Colonic mucosa (tissue), 4 donors: ENCODE results near the gene SPATA20. TPM values are rescaled to one million over a fixed set of nuclear protein-coding genes. Genes with fewer than 3 reads are reported as not detected.

Source experiments
- DNase-seq: peaks from one replicate; pipeline ENCODE4 v3.0.0-alpha.2; 2020
- H3K27ac ChIP-seq: fragments of 200-600 bp; one replicate; pipeline ENCODE4 v1.8.0; 2021
- H3K27me3 ChIP-seq: fragments of 200-600 bp; one replicate; pipeline ENCODE4 v1.8.0; 2021
- H3K36me3 ChIP-seq: fragments of 200-600 bp; one replicate; pipeline ENCODE4 v1.8.0; 2021
- H3K4me1 ChIP-seq: fragments of 200-600 bp; one replicate; pipeline ENCODE4 v1.8.0; 2021; ENCODE audit warnings: mild to moderate bottlenecking
- H3K4me3 ChIP-seq: fragments of 200-600 bp; one replicate; pipeline ENCODE4 v1.8.0; 2021
- H3K9ac ChIP-seq, 2 donors: one replicate each; pipeline ENCODE4 v1.7.0; 2013; ENCODE audit warnings: control low read depth in 2 of 2, low read depth in 2 of 2, low read length in 2 of 2
- H3K9me3 ChIP-seq: fragments of 200-600 bp; one replicate; pipeline ENCODE4 v1.8.0; 2021
- CTCF ChIP-seq: fragments of 200-600 bp; IDR thresholded peaks from one replicate; pipeline ENCODE4 v1.8.0; 2022; ENCODE audit warnings: antibody characterized with exemption, mild to moderate bottlenecking
- intact Hi-C: fragments of 100-400 bp; cut with DNase I; formaldehyde crosslinking; loops from one replicate; pipeline ENCODE4 v1.14.1; 2022
- total RNA-seq, 2 donors: library from RNA; stranded (reverse); fragmentation: NEBNext Ultra II Directional in 1 of 2; extraction: Animal tissue kit (Norgen Biotek cat#: 25700) in 1 of 2; gene quantifications; one replicate each; pipeline ENCODE4 v1.2.1, GENCODE V29; 2021
- donor health status: healthy.
- donor health status: DM: no; HTN: no; CAD: no.
- donor health status: DM: no; HTN: no; CAD: no.

SPATA20 gene
- total RNA-seq, 2 donors from 2014 or later: 41.6 to 53.1 TPM

DNA sequence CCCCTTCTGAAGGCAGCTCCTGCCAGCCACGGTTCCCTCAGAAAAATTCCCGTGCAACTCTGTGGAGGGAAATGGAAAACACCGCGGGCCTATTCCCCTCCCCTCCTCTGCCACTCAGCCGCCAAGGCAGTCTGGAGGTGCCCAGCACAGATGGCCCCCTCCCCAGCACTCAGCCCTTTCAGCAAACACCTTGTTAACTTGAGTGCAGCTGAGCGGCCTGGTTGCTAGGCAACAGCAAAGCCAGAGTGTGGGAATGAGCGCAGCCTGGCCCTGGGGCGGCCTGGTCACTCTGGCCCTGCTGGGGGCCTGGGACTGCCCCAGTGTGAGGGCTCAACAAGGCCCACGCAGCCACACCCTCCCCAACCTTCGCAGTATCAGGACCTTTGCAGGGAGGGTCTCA is 46.3 kb downstream of the SPATA20 start:
- H3K9me3 ChIP-seq: no peaks in the 10 kb centered on the region
- no peak for TF ChIP-seq CTCF
- H3K4me1 ChIP-seq: no peaks in the 10 kb centered on the region
- no peak overlapping the region for H3K27ac ChIP-seq
- intact Hi-C loops: no loop called here
- no peak overlapping the region for H3K9ac ChIP-seq
- no peak overlapping the region for H3K4me3 ChIP-seq
- no peaks in the 10 kb centered on the region for H3K36me3 ChIP-seq
- DNase-seq: no peak
- no peaks in the 10 kb centered on the region for H3K27me3 ChIP-seq

- H3K36me3 ChIP-seq: no peaks in the 10 kb centered on the region
- H3K27me3 ChIP-seq: no peaks in the 10 kb centered on the region
- H3K9ac ChIP-seq: no peak overlapping the region
- TF ChIP-seq CTCF: no peak
- H3K9me3 ChIP-seq: no peaks in the 10 kb centered on the region
- H3K4me3 ChIP-seq: no peak overlapping the region
- intact Hi-C loops: no loop called here
- H3K27ac ChIP-seq: no peak overlapping the region
- DNase-seq: no peak
- H3K4me1 ChIP-seq: no peaks in the 10 kb centered on the region
Measured at GRCh38 chr17:50594128-50594823, 47.3 kb downstream of the SPATA20 start.

GRCh38 chr17:50594892-50595291 is 47.9 kb downstream of the SPATA20 start:
- DNase-seq: no peak
- no peaks in the 10 kb centered on the region for H3K9me3 ChIP-seq
- TF ChIP-seq CTCF: no peak
- H3K27me3 ChIP-seq: no peaks in the 10 kb centered on the region
- intact Hi-C loops: no loop called here
- H3K36me3 ChIP-seq: no peaks in the 10 kb centered on the region
- no peak overlapping the region for H3K4me3 ChIP-seq
- H3K4me1 ChIP-seq: no peaks in the 10 kb centered on the region
- H3K9ac ChIP-seq: no peak overlapping the region
- H3K27ac ChIP-seq: no peak overlapping the region

- H3K4me1 ChIP-seq: no peaks in the 10 kb centered on the region
- peak; percentile 50 for DNase-seq
- H3K36me3 ChIP-seq: no peaks in the 10 kb centered on the region
- no peak overlapping the region for H3K27ac ChIP-seq
- TF ChIP-seq CTCF: peak; percentile 32
- H3K9ac ChIP-seq: no peak overlapping the region
- no peaks in the 10 kb centered on the region for H3K27me3 ChIP-seq
- H3K4me3 ChIP-seq: no peak overlapping the region
- intact Hi-C loops: no loop called here
- H3K9me3 ChIP-seq: no peaks in the 10 kb centered on the region
Measured at GRCh38 chr17:50596191-50597037, 49.4 kb downstream of the SPATA20 start.

DNA sequence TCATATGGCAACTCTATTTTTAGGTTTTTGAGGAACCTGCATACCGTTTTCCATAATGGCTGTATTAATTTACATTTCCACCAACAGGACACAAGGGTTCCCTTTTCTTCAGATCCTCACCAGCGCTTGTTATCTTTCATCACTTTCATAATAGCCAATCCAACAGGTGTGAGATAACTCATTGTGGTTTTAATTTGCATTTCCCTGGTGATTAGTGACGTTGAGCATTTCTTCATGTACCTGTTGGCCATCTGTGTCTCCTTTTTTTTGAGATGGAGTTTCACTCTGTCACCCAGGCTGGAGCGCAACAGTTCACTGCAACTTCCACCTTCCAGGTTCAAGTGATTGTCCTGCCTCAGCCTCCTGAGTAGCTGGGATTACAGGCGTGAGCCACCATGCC is 51.5 kb downstream of the SPATA20 start:
- Histone ChIP-seq H3K4me1 (no peaks in the 10 kb centered on the region), H3K9ac (no peak overlapping the region), H3K4me3 (no peak overlapping the region), H3K27me3 (no peaks in the 10 kb centered on the region), H3K27ac (no peak overlapping the region), H3K9me3 (no peaks in the 10 kb centered on the region), H3K36me3 (no peaks in the 10 kb centered on the region)
- no peak for TF ChIP-seq CTCF
- intact Hi-C loops: no loop called here
- DNase-seq: no peak
